HG03432 (cell line): ENCODE measurements around the gene MRTFB.

Source experiments
- ATAC-seq: cut with Tn5 transposase; IDR thresholded peaks from one replicate; pipeline ENCODE4 v1.9.1; 2021; ENCODE audit warnings: mild to moderate bottlenecking, moderate library complexity; ENCODE audit not compliant: unreplicated experiment

The MRTFB gene

DNA sequence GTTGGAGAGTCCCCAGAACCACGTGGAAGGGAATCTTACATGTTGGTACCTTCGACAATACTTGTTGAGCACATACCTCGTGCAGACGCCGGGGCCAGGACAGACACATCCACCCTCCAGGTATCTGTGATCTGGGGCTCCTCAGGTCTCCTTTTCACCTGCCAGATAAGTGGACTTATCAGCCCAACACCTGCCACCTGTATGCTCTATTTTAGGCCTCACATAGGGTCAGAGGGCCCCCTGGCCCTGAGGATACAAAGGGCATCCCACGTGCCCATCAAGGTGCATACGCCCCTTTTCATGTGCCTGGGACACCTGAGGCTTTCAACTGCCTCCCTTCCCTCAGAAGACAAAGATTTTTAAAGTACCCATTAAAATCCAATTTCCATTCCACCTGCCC, 212.7 kb downstream of the MRTFB start:
- no peak for ATAC-seq

DNA sequence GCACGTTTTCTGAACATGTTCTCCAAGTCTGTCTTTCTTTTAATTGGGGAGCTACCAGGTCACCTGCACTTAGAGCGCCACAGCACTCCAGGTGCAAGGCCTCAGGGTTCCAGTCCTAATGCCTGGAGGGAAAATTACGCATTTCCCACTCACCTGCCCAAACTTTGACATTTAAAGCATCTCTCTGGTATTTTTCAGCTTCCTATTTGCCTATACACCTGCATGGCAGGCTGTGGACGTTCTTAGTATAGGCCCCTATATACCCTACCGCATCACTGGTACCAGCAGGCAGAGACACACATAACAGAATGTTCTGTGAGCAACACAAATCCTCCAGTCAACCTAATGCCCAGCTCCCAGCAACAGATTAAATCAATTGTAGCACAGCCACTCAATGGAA, 213.3 kb downstream of the MRTFB start:
- no peak for ATAC-seq

DNA sequence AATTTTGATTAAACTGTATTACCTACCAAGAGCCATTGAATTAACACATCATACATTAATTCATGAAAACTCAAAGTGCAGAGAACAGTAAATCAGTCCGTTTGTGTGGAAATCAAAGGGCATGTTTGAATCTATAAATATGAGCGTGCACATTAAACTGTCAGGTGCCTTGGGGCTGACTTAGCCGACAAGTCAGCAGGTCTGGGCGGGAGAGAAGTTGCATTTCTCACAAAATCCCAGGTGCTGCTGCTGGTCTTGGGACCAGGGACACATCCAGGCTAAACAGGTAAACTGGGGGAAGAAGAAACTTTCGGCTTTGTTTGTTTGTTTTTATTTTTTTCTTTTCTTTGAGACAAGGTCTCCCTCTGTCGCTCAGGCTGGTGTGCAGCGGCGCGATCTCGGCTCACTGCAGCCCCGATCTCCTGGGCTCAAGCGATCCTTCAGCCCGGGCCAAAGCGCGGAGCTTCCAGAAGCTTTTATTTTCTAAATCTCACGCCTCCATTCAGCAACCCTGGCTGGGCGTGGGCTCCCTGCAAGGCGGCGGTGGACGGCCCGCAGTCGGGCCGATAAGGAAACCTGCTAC, 213.9 kb downstream of the MRTFB start:
- peak; percentile 48 for ATAC-seq

DNA sequence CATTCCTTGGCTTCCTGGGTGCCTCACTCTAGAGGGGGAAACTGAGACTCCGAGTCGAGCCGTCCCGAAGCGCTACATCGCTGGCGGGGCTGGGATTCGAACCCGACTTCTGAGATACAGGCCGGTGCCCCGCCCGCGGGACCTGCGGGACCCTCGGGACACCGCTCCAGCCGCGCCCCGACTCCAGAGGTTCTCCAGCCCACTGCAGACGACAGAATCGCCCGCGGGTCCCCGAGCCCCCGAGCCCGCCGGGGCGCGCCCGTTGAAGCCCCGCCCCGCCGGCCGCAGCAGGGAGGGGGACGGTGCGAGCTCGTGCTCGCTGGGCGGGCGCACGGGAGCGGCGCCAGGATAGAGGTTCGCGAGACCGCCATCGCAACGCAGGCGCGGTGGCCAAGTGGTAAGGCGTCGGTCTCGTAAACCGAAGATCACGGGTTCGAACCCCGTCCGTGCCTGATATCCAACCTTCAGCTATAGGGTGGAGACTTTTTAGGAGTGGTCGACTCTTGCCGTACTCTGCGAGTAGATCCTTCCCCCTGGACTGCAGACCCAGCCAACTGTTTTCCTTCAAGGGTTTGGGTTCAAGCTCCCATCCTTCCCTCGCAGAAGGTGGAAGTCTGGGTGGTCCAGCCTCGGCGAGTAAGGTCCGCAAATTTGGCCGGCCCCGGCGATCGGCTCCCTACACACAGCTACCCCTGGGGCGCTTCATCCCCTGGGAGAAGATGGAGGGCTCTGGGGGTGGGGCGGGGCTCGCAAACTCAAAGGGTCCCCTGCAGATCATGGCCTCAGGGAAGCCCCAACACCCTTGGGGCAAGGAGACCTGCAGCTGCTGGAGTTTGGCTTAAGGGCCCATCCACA, 214.6 kb downstream of the MRTFB start:
- peak; percentile 77 for ATAC-seq

DNA sequence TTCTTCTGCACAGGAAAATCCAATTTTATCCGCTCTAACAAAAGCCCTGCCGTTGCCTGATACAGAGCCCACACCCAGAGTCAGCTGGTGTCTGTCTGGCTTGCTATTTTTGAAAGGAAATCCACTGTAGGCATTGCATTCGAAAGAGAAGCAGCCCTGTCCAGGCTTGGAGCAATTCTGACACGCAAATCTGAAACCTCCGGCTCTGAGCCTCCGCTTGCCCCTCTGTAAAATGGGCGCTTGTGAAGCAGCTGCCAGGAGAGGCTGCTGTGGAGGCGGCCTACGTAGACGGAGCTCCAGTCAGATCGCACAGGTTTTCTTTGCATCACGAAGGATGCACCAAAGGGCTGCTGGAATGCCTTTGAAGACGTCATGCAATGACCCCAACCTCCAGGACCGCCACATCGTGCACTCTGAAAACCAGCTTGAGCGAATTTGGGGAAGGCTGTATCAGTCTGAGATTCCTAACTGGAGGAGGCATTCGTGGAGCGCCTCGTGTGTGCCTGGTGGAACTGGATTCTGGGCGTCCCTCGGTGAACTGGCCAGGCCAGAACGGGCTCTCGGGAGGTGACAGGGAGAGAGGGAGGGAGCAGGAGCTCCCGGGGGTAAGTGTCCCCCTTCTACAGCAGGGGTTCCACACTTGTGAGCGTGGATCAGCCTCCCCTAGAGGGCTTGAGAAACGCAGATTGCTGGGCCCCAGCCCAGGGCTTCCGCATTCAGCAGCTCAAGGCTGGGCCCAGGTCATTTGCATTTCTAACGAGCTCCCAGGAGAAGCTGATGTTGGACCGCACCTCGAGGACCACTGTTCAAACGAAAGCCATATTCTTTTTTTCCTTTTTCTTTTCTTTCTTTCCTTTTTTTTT, 215.5 kb downstream of the MRTFB start:
- peak; percentile 11 for ATAC-seq

DNA sequence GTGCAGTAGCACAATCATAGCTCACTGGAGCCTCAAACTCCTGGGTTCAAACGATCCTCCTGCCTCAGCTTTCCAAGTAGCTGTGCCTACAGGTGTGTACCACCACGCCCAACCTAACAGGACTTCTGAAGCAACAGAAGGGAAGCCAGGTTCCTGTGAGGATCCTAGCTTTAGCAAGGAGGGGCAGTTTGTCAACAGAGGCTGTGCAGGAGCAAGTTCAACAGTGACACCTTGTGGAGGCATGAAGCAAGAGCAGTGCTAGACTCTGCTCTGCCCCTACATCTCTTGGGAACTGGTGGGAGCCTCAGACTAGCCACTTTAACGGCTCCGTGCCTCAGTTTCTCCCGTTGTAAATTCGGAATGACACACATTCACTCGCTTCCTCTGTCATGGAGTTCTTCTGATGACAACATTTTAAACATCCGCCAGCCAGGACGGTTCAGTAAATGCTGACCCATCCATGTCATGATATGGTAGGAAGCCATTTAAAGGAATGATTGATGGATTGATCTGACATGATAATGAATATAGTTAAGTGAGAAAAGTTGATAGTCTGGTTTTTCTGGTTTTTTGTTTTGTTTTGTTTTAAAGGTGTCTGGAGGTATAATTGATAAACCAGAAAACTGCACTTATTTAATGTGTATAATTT, 218.7 kb downstream of the MRTFB start:
- ATAC-seq, result no peak

DNA sequence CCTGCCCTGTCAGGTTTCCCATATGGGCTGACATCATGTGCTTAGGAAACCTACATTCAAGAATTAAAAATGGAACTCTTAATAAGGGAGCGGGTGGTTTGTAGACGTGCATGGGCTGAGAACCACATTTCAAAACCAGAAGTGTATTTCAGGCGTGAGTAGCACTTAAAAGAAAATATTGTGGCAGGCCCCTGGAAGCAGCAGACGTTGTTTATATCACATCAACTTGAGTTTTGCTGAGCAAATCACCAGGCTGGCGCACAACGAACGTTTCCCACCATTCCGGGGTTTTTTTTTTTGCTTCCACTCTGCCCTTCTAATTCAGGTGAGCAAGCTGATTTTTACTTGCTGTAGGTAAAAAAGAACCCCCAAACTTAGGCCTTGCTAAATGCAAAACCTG, 220.2 kb downstream of the MRTFB start:
- ATAC-seq, result no peak

DNA sequence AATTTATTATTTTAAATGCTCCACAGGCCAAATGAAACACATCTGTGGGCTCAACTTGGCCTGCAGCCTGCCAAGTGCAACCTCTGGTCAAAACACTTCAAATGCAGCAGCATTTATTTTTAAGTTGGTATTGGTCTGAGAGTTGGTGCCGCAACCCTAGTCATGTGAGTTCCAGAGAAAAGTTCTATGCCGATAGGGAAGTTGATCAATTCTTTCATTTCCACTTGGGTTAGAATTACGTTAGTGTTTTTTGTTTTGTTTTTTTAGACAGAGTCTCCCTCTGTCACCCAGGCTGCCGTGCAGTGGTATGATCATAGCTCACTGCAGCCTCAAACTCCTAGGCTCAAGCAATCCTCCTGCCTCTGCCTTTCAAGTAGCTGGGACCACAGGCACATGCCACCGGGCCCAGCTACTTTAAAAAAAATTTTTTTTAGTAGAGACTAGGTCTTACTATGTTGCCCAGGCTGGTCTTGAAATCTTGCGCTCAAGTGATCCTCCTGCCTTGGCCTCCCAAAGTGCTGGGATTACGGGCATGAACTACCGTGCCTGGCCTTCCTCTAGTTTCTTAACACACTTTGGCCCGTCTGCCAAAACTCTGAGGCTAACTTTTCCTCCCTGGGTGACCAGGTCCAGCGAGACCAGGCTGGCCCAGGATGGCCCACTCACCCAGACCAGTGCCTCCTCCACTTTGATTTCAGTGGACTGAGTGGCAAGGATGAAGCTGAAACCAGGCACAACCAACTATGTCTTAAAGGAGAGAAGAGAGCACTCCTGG, 221.1 kb downstream of the MRTFB start:
- ATAC-seq, result no peak

DNA sequence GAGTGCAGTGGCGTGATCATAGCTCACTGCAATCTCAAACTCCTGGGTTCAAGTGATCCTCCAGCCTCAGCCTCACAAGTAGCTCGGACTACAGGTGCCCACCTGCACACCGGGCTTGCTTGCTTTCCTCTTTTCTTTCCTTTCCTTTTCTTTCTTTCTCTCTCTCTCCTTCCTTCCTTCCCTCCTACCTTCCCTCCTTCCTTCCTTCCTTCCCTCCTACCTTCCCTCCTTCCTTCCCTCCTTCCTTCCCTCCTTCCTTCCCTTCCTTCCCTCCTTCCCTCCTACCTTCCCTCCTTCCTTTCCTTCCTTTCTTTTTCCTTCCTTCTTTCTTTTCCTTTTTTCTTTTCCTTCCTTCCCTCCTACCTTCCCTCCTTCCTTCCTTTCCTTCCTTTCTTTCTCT, 225.5 kb downstream of the MRTFB start:
- no peak for ATAC-seq

DNA sequence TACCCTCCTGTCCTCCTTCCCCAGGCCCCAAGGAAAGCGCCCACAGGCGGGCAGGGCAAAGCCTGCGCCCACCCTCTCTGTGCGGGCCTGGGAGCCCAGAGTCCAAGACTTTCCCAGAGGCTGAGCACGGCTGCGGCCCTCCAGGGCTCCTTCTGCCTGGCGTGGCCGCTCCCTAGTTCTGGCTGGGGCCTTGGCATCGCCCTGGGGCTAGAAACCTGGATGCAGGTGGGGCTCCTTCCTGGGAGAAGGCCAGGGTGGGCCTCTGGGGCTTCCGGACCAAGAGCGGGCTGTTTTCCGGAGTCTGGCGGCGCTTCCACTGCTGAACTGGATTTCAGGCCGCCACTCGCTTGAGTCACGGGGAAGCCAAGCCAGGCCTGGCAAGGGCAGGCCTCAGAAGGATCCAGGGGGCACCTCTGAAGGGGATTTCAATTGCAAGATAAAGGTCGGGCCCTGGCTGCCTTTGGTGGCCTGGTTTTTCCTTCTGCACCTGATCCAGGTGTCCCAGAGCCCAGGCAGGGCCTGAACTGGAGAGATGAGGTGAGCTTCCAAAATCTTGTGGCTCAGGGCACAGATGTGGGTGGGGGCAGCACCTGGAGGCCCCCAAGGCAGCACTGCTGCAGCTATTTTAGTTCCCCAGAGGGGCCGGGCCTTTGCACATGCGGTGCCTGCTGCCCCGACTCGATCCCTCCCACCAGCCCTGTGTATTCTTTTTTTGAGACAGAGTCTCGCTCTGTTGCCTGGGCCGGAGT, 227.4 kb downstream of the MRTFB start:
- ATAC-seq, result no peak

DNA sequence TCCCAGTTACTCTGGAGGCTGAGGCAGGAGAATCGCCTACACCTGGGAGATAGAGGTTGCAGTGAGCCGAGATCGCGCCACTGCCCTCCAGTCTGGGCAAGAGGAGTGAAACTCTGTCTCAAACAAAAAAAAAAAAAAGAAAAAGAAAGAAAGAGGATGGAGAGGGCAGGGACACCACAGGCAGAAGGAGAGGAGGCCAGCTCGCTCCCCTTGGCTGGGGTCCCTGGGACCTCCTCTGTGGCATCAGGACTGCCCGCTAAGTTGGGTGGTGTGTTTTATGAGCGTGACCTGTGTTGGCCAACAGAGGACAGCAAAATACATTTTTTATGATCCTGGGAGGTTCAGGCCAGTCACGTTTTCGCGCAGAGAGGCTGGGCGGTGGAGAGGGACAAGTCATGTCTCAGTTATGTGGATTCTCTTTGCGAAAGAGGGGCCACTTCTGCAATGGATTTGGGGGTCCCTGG, 229.6 kb downstream of the MRTFB start:
- no peak for ATAC-seq

DNA sequence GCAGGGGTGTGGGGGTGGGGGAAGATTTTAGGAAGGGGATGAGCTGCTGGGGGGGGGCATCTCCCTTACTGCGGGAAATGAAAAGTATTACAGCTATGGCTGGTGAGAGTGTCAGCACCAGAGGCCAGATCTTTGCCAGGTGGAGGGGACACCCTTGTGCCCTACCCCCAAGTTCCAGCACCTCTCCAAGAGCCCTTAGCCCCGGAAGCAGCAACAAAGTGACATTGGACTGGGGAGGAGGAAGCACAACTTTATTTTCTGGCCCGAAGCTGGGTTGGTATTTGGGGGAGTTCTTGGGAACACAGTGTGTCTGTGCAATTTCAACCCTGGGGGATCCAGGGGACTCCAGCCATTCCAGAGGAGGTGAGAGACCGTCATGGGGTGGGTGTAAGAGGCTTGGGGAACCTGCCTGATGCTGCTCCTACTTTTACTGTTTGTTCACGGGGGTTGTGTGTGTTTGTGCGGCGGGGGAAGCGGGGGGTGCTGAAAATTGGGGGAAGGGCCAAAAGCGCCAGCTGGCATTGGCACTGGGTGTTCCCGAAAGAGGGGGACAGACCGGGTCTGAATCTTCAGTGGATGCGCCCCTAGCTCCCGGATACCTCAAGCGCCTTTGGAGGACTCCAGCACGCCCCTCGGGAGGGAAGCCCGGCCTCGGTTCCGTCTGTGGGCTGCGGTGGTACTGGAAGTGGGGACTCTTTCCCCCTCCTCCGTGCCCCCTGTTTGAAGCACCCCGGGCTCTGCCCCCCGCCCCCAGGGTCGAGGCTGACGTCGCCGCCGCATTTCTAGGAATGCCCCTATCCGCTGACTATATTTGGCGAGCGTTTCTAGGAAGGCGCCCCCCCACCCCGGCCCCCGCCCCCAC, 230.3 kb downstream of the MRTFB start:
- peak; percentile 1 for ATAC-seq

DNA sequence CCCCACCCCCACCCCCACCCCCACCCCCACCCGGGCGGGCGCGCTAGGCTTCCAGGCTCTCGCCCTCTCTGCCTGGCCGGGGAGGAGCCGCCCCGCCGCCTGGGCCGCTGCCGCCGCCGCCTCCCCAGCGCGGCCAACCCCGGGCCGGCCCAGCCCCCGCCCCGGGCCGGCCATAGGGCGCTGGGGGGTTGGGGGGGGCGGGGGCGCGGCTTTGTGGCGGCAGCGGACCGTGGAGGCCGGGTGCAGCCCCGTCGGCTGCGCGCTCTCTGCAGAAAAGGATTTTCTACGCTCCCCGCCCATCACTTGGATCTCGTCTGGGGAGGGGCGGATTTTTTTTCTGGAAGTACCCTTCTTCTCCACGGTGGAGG, 230.9 kb downstream of the MRTFB start:
- ATAC-seq, result peak; percentile 74

DNA sequence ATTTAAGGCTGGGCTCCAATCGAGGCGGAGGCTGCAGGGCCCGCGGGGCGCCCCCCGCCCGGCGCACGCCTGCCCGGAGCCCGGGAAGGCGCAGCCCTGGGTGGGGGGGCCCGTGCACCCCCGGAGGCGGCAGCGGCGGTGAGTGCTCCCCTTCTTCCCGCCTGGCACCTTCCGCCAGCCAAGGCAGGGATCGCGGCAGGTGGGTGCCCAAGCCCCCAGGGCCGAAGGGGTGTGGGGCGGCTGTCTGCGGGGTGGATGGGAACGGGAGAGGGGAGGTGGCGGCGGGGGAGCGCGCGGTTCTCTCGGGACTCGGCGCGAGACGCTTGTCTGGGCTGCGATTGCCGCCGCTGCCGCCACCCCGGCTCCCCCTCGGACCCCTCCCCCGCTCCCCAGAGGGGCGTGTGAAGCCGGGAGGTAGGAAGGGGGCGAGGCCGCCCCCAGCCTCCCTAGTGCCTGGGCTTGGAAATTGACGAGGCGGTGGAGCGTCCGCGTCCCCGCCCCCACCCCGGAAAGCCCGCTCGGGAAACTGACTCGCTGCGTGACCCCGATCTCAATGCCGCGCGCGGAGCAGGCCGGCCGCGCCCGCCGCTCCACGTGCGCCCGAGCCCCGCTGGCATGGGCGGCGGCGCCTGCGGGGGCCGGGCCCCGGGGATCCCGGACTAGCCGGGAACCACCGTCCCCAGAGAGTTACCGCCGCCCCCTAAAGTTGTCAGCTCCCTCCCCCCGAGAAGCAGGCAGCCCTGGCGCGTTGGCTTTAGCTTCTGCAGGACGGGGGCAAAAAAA, 231.5 kb downstream of the MRTFB start:
- ATAC-seq, result peak; percentile 29

DNA sequence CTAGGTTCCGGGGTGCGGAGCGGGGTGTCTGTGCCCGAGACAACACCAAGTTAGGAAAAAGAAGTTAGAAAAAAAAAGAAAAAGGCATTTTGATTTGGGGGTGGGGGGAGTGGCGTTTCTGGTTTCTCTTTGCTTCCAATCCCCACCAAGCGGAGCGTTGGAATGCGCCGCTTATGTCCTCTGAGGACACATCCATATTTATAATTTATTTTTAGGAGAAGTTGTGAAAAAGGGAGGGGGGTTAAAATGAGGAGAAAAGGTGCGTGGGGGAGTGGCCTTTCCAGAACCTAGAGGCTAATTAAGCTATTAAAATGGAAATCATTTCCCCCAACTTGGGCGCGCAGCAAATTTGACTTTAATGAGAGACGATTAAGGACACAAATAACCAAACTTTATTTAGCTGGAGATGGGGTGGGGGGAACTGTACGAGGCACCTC, 232.1 kb downstream of the MRTFB start:
- ATAC-seq, result no peak

DNA sequence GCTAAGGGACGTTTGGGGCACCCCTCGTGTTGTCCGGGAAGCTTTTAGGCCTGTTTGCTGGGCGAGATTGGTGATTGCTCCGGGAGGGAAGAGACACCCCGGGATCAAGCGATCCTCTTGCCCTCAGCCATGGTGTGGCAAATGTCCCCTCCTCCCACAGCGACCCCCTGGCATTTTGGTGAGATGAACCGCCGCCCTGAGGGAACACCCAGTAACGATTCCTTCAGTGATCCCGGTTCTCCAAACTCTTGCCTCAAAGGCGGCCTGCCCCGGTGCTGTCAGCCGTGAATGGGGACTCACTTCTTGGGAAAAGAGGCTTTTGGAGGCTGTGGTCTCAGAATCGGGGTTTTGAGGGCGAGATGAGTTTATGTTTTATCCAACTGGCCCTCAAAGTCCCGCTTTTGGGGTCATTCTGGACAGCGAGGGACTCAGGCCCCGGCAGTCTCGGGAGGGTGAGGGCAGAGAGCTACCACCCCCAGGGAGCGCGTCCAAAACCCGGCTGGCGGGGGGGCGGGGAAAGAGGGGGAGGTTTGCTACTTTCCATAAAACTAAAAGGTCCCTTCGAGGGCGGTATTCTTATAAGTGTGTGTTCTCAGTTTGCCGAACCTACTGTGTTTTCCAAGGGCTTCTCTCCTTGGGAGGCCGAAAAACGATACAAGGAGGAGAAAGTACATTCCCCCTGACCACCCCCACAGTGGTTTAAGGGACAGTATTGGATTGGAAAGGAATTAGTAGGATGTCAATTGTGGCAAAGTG, 232.7 kb downstream of the MRTFB start:
- ATAC-seq, result no peak

DNA sequence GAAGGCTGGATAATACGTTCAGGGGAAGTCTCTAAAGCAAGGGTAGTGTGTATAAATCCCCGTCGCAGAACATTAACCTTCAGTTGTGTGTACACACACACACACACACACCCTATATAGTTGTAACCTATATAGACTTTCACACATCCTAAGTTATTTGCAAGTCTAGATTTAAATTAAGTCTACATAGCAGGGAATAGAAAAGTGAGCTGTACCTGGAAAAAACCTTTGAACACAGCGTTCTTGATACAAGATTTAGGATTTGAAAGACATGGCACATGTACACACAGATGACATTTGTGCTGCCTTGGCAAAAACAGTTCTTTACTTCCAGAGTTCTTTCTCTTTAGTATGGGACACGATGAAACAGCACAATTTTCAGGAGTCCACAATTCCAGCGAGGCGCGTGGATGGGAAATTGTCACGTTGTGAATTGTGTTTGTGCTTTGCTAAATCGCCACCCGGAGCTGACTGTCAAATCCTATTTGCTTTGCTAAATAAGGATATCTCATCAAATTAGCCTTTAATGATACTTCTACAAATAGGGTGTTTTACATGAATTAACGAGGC, 233.9 kb downstream of the MRTFB start:
- no peak for ATAC-seq
